ENCODE results near the gene CD48. TPM values are rescaled to one million over a fixed set of nuclear protein-coding genes. Genes with fewer than 3 reads are reported as not detected.

The CD48 gene
- total and polyA plus RNA-seq, 2 donors (not counting 1 experiment from before 2014, with no cell fraction given) = 252 to 428 TPM

DNA sequence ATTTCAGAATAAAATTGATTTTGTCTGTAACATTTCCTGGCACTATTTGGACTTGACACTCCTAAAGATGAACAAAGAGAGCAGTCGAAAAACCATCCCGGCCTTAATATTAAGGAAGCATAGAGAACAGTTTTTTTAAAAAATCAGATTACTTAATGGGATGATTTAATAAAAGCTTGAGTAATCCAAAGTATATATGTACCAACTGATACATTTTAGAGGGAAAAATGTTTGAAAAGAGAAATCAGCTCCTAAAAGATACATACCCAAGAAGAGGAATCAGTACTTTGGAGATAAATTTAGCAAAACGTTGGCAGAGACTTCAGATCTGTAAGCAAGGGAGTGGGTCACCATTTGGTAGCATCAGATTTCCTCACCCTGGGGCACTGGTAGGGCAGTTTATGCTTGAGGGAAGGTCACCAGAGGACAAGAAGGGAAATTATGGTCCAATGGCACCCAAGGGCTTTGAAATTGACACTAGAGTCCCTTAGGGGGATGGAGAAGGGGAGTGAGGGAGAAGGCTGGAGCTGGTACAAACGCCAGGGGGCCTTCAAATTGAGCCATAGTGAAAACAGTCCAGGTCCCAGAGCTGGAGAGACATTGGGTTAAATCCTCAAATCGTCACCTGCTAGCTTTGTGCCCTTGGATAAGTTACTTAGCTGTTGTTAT, 33.4 kb upstream of the CD48 start:
- DNase-seq = no peak
- no peak overlapping the region for H2AFZ ChIP-seq (ENCODE audit: insufficient read depth, low read depth, low read length, poor library complexity, severe bottlenecking)
- Mint-ChIP-seq H3K4me1 (peaks cover 49% of the 10 kb centered on the region), H3K27me3 (no peaks in the 10 kb centered on the region), H3K4me3 (no peak overlapping the region), H3K27ac (no peak overlapping the region), H3K9me3 (ENCODE audit: insufficient read depth) (no peaks in the 10 kb centered on the region)
- no peaks in the 10 kb centered on the region for H3K36me3 ChIP-seq (replicated peaks in 1 of 2; ENCODE audit: control extremely low read depth in 1 of 2, control insufficient read depth in 1 of 2, extremely low read depth in 1 of 2, insufficient read depth in 2 of 2, low read length in 1 of 2)
- H4K20me1 ChIP-seq (ENCODE audit: control insufficient read depth, insufficient read depth, low read length, poor library complexity, severe bottlenecking) = no peaks in the 10 kb centered on the region
- no peaks in the 10 kb centered on the region for H3K9me3 ChIP-seq (ENCODE audit: control extremely low read depth in 1 of 3, control insufficient read depth in 2 of 3, insufficient read depth in 1 of 3, low read length in 2 of 3)
- H3K27me3 ChIP-seq (replicated peaks in 1 of 4; ENCODE audit: control extremely low read depth in 1 of 4, control insufficient read depth in 3 of 4, insufficient read depth in 4 of 4, low read length in 3 of 4) = no peaks in the 10 kb centered on the region
- intact Hi-C loops (cut with micrococcal nuclease) = no loop called here
- H3K4me1 ChIP-seq (ENCODE audit: control insufficient read depth in 2 of 2, insufficient read depth in 2 of 2, low read length in 2 of 2) = peaks cover 15 to 28% of the 10 kb centered on the region in 2 donors
- CTCF ChIA-PET = interaction anchor here (1.0 to 6.3 kb wide), 6 partner anchors 14 to 246 kb away, joined by 3 to 45 read pairs (median 6); partner anchors contain the start of gene ITLN2
- ATAC-seq (ENCODE audit: low read depth) = no peak
- POLR2A ChIA-PET = interaction anchor here (0.6 kb wide), 1 partner anchor 243 kb away, joined by 3 read pairs; no protein-coding TSS in a partner anchor
- H3K4me3 ChIP-seq (ENCODE audit: control extremely low read depth in 1 of 5, extremely low read depth in 1 of 5, insufficient read depth in 1 of 5, low read depth in 2 of 5, low read length in 4 of 5) = no peak overlapping the region
- H3K27ac ChIP-seq (ENCODE audit: low read length in 2 of 2) = no peak overlapping the region
- H3K79me2 ChIP-seq (ENCODE audit: control insufficient read depth, insufficient read depth, low read length) = peaks cover 13% of the 10 kb centered on the region
- H3K9ac ChIP-seq (ENCODE audit: low read length) = no peak overlapping the region
- TF ChIP-seq EZH2 (IDR thresholded peaks at IDR 0.05; ENCODE audit: borderline replicate concordance, insufficient read depth, low read depth, low read length, poor library complexity, severe bottlenecking) = no peak
- TF ChIP-seq, protein P1, sequence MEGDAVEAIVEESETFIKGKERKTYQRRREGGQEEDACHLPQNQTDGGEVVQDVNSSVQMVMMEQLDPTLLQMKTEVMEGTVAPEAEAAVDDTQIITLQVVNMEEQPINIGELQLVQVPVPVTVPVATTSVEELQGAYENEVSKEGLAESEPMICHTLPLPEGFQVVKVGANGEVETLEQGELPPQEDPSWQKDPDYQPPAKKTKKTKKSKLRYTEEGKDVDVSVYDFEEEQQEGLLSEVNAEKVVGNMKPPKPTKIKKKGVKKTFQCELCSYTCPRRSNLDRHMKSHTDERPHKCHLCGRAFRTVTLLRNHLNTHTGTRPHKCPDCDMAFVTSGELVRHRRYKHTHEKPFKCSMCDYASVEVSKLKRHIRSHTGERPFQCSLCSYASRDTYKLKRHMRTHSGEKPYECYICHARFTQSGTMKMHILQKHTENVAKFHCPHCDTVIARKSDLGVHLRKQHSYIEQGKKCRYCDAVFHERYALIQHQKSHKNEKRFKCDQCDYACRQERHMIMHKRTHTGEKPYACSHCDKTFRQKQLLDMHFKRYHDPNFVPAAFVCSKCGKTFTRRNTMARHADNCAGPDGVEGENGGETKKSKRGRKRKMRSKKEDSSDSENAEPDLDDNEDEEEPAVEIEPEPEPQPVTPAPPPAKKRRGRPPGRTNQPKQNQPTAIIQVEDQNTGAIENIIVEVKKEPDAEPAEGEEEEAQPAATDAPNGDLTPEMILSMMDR (IDR thresholded peaks at IDR 0.05) = no peak
- WGBS (ENCODE audit: insufficient coverage) = 83% methylated on average over 3 of the region's 5 CpGs
- no peak overlapping the region for H3K4me2 ChIP-seq (replicated peaks; ENCODE audit: low read depth, low read length, poor library complexity, severe bottlenecking)

- Histone ChIP-seq H3K27me3 (replicated peaks in 1 of 4; ENCODE audit: control extremely low read depth in 1 of 4, control insufficient read depth in 3 of 4, insufficient read depth in 4 of 4, low read length in 3 of 4) (no peaks in the 10 kb centered on the region), H3K36me3 (replicated peaks in 1 of 2; ENCODE audit: control extremely low read depth in 1 of 2, control insufficient read depth in 1 of 2, extremely low read depth in 1 of 2, insufficient read depth in 2 of 2, low read length in 1 of 2) (no peaks in the 10 kb centered on the region), H3K79me2 (ENCODE audit: control insufficient read depth, insufficient read depth, low read length) (peaks cover 16% of the 10 kb centered on the region), H3K4me3 (ENCODE audit: control extremely low read depth in 1 of 5, extremely low read depth in 1 of 5, insufficient read depth in 1 of 5, low read depth in 2 of 5, low read length in 4 of 5) (no peak overlapping the region), H2AFZ (ENCODE audit: insufficient read depth, low read depth, low read length, poor library complexity, severe bottlenecking) (no peak overlapping the region), H3K9ac (ENCODE audit: low read length) (no peak overlapping the region), H4K20me1 (ENCODE audit: control insufficient read depth, insufficient read depth, low read length, poor library complexity, severe bottlenecking) (no peaks in the 10 kb centered on the region), H3K4me1 (ENCODE audit: control insufficient read depth in 2 of 2, insufficient read depth in 2 of 2, low read length in 2 of 2) (peaks cover 20 to 34% of the 10 kb centered on the region in 2 donors), H3K4me2 (replicated peaks; ENCODE audit: low read depth, low read length, poor library complexity, severe bottlenecking) (peak overlapping the region; percentile 10), H3K9me3 (ENCODE audit: control extremely low read depth in 1 of 3, control insufficient read depth in 2 of 3, insufficient read depth in 1 of 3, low read length in 2 of 3) (no peaks in the 10 kb centered on the region), H3K27ac (ENCODE audit: low read length in 2 of 2) (no peak overlapping the region)
- no peak for ATAC-seq (ENCODE audit: low read depth)
- Mint-ChIP-seq H3K9me3 (ENCODE audit: insufficient read depth) (no peaks in the 10 kb centered on the region), H3K27me3 (no peaks in the 10 kb centered on the region), H3K4me1 (peaks cover 54% of the 10 kb centered on the region), H3K4me3 (peak overlapping the region; percentile 5), H3K27ac (no peak overlapping the region)
- TF ChIP-seq EZH2 (IDR thresholded peaks at IDR 0.05; ENCODE audit: borderline replicate concordance, insufficient read depth, low read depth, low read length, poor library complexity, severe bottlenecking) = no peak
- TF ChIP-seq, protein P1 (IDR thresholded peaks at IDR 0.05) = no peak
- intact Hi-C loops (cut with micrococcal nuclease) = no loop called here
- ChIA-PET POLR2A (no interaction called here), CTCF (interaction anchor here (1.0 to 6.3 kb wide), 5 partner anchors 14 to 246 kb away, joined by 3 to 45 read pairs (median 7); partner anchors contain the start of gene ITLN2)
- WGBS (ENCODE audit: insufficient coverage) = 65% methylated on average over 2 of the region's 7 CpGs
- no peak for DNase-seq
These were observed 32.7 kb upstream of the CD48 start for GRCh38 chr1:160744199-160744851.
